Bronchial epithelial cell (primary cell): Measurements from ENCODE around the gene ARHGAP23. TPM values are rescaled to one million over a fixed set of nuclear protein-coding genes. Genes with fewer than 3 reads are reported as not detected.
"Not testable (repeated sequence)": the region's sequence is repeated elsewhere in the genome, so short reads cannot be mapped to it uniquely, and the experiment has no call there.

Experiments used
- DNase-seq: peaks from one replicate; pipeline ENCODE4 v3.0.0-alpha.2; 2010; ENCODE audit warnings: low read depth
- FAIRE-seq: peaks from 2 replicates; lab custom pipeline; 2011; peaks lifted over from hg19 to GRCh38; lab: Jason Lieb, UNC
- H3K27me3 ChIP-seq: 2 replicates; pipeline ENCODE4 v1.5.1; 2011; ENCODE audit warnings: low read length; ENCODE audit not compliant: control insufficient read depth, insufficient read depth
- H3K36me3 ChIP-seq: 2 replicates; pipeline ENCODE4 v1.5.1; 2011; ENCODE audit warnings: low read length; ENCODE audit not compliant: control insufficient read depth, insufficient read depth
- H3K4me3 ChIP-seq: 2 replicates; pipeline ENCODE4 v1.5.1; 2011; ENCODE audit warnings: mild to moderate bottlenecking, low read depth, low read length, control low read depth
- total RNA-seq: library from RNA; depleted of rRNA; stranded (reverse); fragments of >200 nt; gene quantifications from 2 replicates; pipeline ENCODE4 v1.2.1, GENCODE V29; 2014
- TF ChIP-seq, protein P1 (sequence below): IDR thresholded peaks from 2 replicates; pipeline ENCODE4 v1.5.1; 2011; ENCODE audit warnings: mild to moderate bottlenecking, moderate library complexity, low read length, control low read depth, inconsistent platforms; ENCODE audit not compliant: insufficient read depth, severe bottlenecking

ARHGAP23 gene
- total RNA-seq, 1 donor from 2014 or later = 15.8 TPM

GRCh38 chr17:38434178-38434665, 6.0 kb downstream of the ARHGAP23 start:
- DNase-seq = no peak
- H3K4me3 ChIP-seq = no peak overlapping the region
- no peaks in the 10 kb centered on the region for H3K27me3 ChIP-seq
- no peaks in the 10 kb centered on the region for H3K36me3 ChIP-seq
- TF ChIP-seq, protein P1, sequence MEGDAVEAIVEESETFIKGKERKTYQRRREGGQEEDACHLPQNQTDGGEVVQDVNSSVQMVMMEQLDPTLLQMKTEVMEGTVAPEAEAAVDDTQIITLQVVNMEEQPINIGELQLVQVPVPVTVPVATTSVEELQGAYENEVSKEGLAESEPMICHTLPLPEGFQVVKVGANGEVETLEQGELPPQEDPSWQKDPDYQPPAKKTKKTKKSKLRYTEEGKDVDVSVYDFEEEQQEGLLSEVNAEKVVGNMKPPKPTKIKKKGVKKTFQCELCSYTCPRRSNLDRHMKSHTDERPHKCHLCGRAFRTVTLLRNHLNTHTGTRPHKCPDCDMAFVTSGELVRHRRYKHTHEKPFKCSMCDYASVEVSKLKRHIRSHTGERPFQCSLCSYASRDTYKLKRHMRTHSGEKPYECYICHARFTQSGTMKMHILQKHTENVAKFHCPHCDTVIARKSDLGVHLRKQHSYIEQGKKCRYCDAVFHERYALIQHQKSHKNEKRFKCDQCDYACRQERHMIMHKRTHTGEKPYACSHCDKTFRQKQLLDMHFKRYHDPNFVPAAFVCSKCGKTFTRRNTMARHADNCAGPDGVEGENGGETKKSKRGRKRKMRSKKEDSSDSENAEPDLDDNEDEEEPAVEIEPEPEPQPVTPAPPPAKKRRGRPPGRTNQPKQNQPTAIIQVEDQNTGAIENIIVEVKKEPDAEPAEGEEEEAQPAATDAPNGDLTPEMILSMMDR = no peak
- FAIRE-seq = no peak

DNA sequence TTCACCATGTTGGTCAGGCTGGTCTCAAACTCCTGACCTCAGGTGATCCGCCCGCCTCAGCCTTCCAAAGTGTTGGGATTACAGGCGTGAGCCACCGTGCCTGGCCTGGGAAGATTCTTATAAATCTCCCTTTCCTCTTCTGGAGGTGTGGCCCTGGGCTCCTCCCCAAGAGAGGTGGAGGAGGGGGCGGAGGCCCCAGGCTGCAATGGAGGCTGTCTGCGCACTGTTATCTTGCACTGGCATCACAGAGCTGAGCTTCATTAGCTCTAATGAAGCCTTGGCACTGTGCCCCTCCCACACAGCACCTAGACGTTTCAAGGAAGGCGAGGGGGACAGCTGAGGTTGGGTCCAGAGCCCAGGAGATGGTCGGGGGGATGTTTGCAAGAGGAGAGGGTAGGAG, 7.5 kb downstream of the ARHGAP23 start:
- DNase-seq (no peak), FAIRE-seq (no peak)
- Histone ChIP-seq H3K4me3 (no peak overlapping the region), H3K27me3 (no peaks in the 10 kb centered on the region), H3K36me3 (no peaks in the 10 kb centered on the region)
- TF ChIP-seq, protein P1 = no peak

- TF ChIP-seq, protein P1 = no peak
- Histone ChIP-seq H3K4me3 (no peak overlapping the region), H3K27me3 (no peaks in the 10 kb centered on the region), H3K36me3 (no peaks in the 10 kb centered on the region)
- DNase-seq (no peak), FAIRE-seq (no peak)
Measured at GRCh38 chr17:38436386-38436785, 8.1 kb downstream of the ARHGAP23 start.

- DNase-seq, FAIRE-seq: not testable (repeated sequence)
Measured at GRCh38 chr17:38437313-38437712, 9.0 kb downstream of the ARHGAP23 start.

DNA sequence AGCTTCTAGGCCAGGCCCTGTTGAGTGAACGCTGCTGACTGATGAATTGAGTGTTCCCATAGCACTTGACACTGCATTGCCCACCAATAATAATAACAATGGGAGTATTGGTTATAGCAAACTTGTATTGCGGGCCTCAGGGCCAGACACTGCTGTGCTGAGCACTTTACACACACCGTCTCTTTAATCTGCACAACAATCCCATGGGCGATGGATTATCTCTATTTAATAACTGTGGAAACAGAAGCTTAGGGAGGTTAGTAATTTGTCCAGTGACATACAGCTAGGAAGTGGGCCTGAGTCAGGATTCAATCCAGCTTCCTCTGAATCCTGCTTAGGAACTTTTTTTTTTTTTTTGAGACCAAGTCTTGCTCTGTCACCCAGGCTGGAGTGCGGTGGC, 11.2 kb downstream of the ARHGAP23 start:
- no peak for FAIRE-seq
- Histone ChIP-seq H3K27me3 (no peaks in the 10 kb centered on the region), H3K4me3 (no peak overlapping the region), H3K36me3 (no peaks in the 10 kb centered on the region)
- TF ChIP-seq, protein P1 = no peak
- DNase-seq = no peak

More at GRCh38 chr17:38437313-38437712, 9.0 kb downstream of the ARHGAP23 start:
- H3K27me3 ChIP-seq, H3K4me3 ChIP-seq, H3K36me3 ChIP-seq: not testable (repeated sequence)

- H3K36me3 ChIP-seq = no peaks in the 10 kb centered on the region
- no peaks in the 10 kb centered on the region for H3K27me3 ChIP-seq
- DNase-seq (no peak), FAIRE-seq (no peak)
- TF ChIP-seq, protein P1 = no peak
- no peak overlapping the region for H3K4me3 ChIP-seq
Measured at GRCh38 chr17:38440614-38441397, 12.5 kb downstream of the ARHGAP23 start.
